ENCODE measurements around the gene MEAK7.

The MEAK7 gene

GRCh38 chr16:84471966-84472365 is 32.5 kb downstream of the MEAK7 start:
- Histone ChIP-seq H3K27ac (no peak overlapping the region), H3K4me1 (no peaks in the 10 kb centered on the region), H3K4me2 (no peak overlapping the region), H3K9me3 (peaks cover 29% of the 10 kb centered on the region), H3K36me3 (peaks cover 27% of the 10 kb centered on the region), H4K20me1 (no peaks in the 10 kb centered on the region), H3K27me3 (no peaks in the 10 kb centered on the region), H3K9ac (no peak overlapping the region), H3K4me3 (no peak overlapping the region)
- TF ChIP-seq Cebpa-rat (IDR thresholded peaks at IDR 0.05), result no peak

- no peak overlapping the region for H3K9ac ChIP-seq
- H3K4me3 ChIP-seq, result no peak overlapping the region
- H3K36me3 ChIP-seq, result peaks cover 31% of the 10 kb centered on the region
- no peaks in the 10 kb centered on the region for H3K27me3 ChIP-seq
- no peaks in the 10 kb centered on the region for H3K4me1 ChIP-seq
- H3K27ac ChIP-seq, result no peak overlapping the region
- H4K20me1 ChIP-seq, result no peaks in the 10 kb centered on the region
- H3K9me3 ChIP-seq, result peaks cover 34% of the 10 kb centered on the region
- no peak overlapping the region for H3K4me2 ChIP-seq
- no peak for TF ChIP-seq Cebpa-rat (IDR thresholded peaks at IDR 0.05)
Observed at GRCh38 chr16:84471316-84471715, 33.1 kb downstream of the MEAK7 start.

GRCh38 chr16:84467709-84468108 is 36.8 kb downstream of the MEAK7 start:
- H3K27ac ChIP-seq, result no peak overlapping the region
- H3K4me3 ChIP-seq, result no peak overlapping the region
- no peak overlapping the region for H3K9ac ChIP-seq
- peaks cover 52% of the 10 kb centered on the region for H3K36me3 ChIP-seq
- no peaks in the 10 kb centered on the region for H3K27me3 ChIP-seq
- H3K9me3 ChIP-seq, result peaks cover 31% of the 10 kb centered on the region
- no peaks in the 10 kb centered on the region for H3K4me1 ChIP-seq
- no peaks in the 10 kb centered on the region for H4K20me1 ChIP-seq
- no peak for TF ChIP-seq Cebpa-rat (IDR thresholded peaks at IDR 0.05)
- no peak overlapping the region for H3K4me2 ChIP-seq

- peaks cover 29% of the 10 kb centered on the region for H3K9me3 ChIP-seq
- H3K27ac ChIP-seq, result no peak overlapping the region
- H3K4me2 ChIP-seq, result no peak overlapping the region
- H3K9ac ChIP-seq, result no peak overlapping the region
- H3K4me3 ChIP-seq, result no peak overlapping the region
- TF ChIP-seq Cebpa-rat (IDR thresholded peaks at IDR 0.05), result no peak
- H3K4me1 ChIP-seq, result no peaks in the 10 kb centered on the region
- H3K36me3 ChIP-seq, result peaks cover 48% of the 10 kb centered on the region
- no peaks in the 10 kb centered on the region for H4K20me1 ChIP-seq
- no peaks in the 10 kb centered on the region for H3K27me3 ChIP-seq
Observed at GRCh38 chr16:84467256-84467655, 37.2 kb downstream of the MEAK7 start.

- no peak for TF ChIP-seq Cebpa-rat (IDR thresholded peaks at IDR 0.05)
- Histone ChIP-seq H3K36me3 (peaks cover 42% of the 10 kb centered on the region), H3K27me3 (no peaks in the 10 kb centered on the region)
Observed at GRCh38 chr16:84466692-84467091, 37.8 kb downstream of the MEAK7 start.

GRCh38 chr16:84465154-84465553 is 39.3 kb downstream of the MEAK7 start:
- H3K9ac ChIP-seq, result no peak overlapping the region
- H3K4me1 ChIP-seq, result peaks cover 11% of the 10 kb centered on the region
- H3K4me2 ChIP-seq, result no peak overlapping the region
- no peak for TF ChIP-seq Cebpa-rat (IDR thresholded peaks at IDR 0.05)
- H4K20me1 ChIP-seq, result no peaks in the 10 kb centered on the region
- no peak overlapping the region for H3K27ac ChIP-seq
- no peak overlapping the region for H3K4me3 ChIP-seq
- H3K36me3 ChIP-seq, result peaks cover 37% of the 10 kb centered on the region
- no peaks in the 10 kb centered on the region for H3K27me3 ChIP-seq
- H3K9me3 ChIP-seq, result peaks cover 18% of the 10 kb centered on the region

More at GRCh38 chr16:84466692-84467091, 37.8 kb downstream of the MEAK7 start:
- Histone ChIP-seq H3K27ac (no peak overlapping the region), H3K4me1 (peaks cover 4% of the 10 kb centered on the region), H3K4me3 (no peak overlapping the region), H3K4me2 (no peak overlapping the region), H4K20me1 (no peaks in the 10 kb centered on the region), H3K9ac (no peak overlapping the region), H3K9me3 (peaks cover 23% of the 10 kb centered on the region)

- Histone ChIP-seq H3K27ac (no peak overlapping the region), H3K4me2 (no peak overlapping the region), H3K9me3 (peaks cover 18% of the 10 kb centered on the region), H3K36me3 (peaks cover 37% of the 10 kb centered on the region), H3K9ac (no peak overlapping the region), H3K27me3 (no peaks in the 10 kb centered on the region), H4K20me1 (no peaks in the 10 kb centered on the region), H3K4me1 (peaks cover 11% of the 10 kb centered on the region), H3K4me3 (no peak overlapping the region)
- TF ChIP-seq Cebpa-rat (IDR thresholded peaks at IDR 0.05), result no peak
Observed at GRCh38 chr16:84464116-84464515, 40.3 kb downstream of the MEAK7 start.

GRCh38 chr16:84463221-84463620 is 41.2 kb downstream of the MEAK7 start:
- H3K27ac ChIP-seq, result no peak overlapping the region
- H4K20me1 ChIP-seq, result no peaks in the 10 kb centered on the region
- H3K4me3 ChIP-seq, result no peak overlapping the region
- peaks cover 37% of the 10 kb centered on the region for H3K36me3 ChIP-seq
- H3K4me1 ChIP-seq, result peaks cover 11% of the 10 kb centered on the region
- H3K9me3 ChIP-seq, result peaks cover 18% of the 10 kb centered on the region
- no peak for TF ChIP-seq Cebpa-rat (IDR thresholded peaks at IDR 0.05)
- no peak overlapping the region for H3K4me2 ChIP-seq
- H3K27me3 ChIP-seq, result no peaks in the 10 kb centered on the region
- H3K9ac ChIP-seq, result no peak overlapping the region

- H3K9ac ChIP-seq, result no peak overlapping the region
- no peak overlapping the region for H3K27ac ChIP-seq
- H3K4me2 ChIP-seq, result no peak overlapping the region
- no peak for TF ChIP-seq Cebpa-rat (IDR thresholded peaks at IDR 0.05)
- no peak overlapping the region for H3K4me3 ChIP-seq
- H4K20me1 ChIP-seq, result no peaks in the 10 kb centered on the region
- H3K36me3 ChIP-seq, result peaks cover 34% of the 10 kb centered on the region
- H3K27me3 ChIP-seq, result no peaks in the 10 kb centered on the region
- H3K4me1 ChIP-seq, result peaks cover 11% of the 10 kb centered on the region
- peaks cover 11% of the 10 kb centered on the region for H3K9me3 ChIP-seq
Observed at GRCh38 chr16:84462296-84463210, 41.9 kb downstream of the MEAK7 start.

GRCh38 chr16:84461413-84462295 is 42.8 kb downstream of the MEAK7 start:
- peak overlapping the region; percentile 48 for H3K4me2 ChIP-seq
- no peak overlapping the region for H3K9ac ChIP-seq
- no peak overlapping the region for H3K27ac ChIP-seq
- H4K20me1 ChIP-seq, result no peaks in the 10 kb centered on the region
- peaks cover 2% of the 10 kb centered on the region for H3K9me3 ChIP-seq
- no peaks in the 10 kb centered on the region for H3K27me3 ChIP-seq
- no peak for TF ChIP-seq Cebpa-rat (IDR thresholded peaks at IDR 0.05)
- H3K36me3 ChIP-seq, result peaks cover 25% of the 10 kb centered on the region
- H3K4me1 ChIP-seq, result peaks cover 11% of the 10 kb centered on the region
- no peak overlapping the region for H3K4me3 ChIP-seq

Data from BLaER1 (cell line).